PFSK-1 (cell line): ENCODE data around the gene GOLGA6L7.

Experiments
- FOXP2 ChIP-seq: optimal IDR thresholded peaks from 2 replicates; pipeline ENCODE3; 2011; ENCODE audit warnings: borderline replicate concordance, control low read depth, inconsistent platforms; ENCODE audit not compliant: insufficient read depth; ENCODE audit errors: extremely low read length, extremely low read depth
- POLR2AphosphoS5 ChIP-seq: IDR thresholded peaks from 2 replicates; pipeline ENCODE4 v1.6.1; 2012; ENCODE audit warnings: low read depth, mild to moderate bottlenecking, control low read depth, low read length, moderate library complexity
- SIN3A ChIP-seq: IDR thresholded peaks from 2 replicates; pipeline ENCODE4 v1.6.1; 2012; ENCODE audit warnings: mild to moderate bottlenecking, low read length, moderate library complexity, borderline replicate concordance; ENCODE audit not compliant: insufficient read depth
- TAF1 ChIP-seq: IDR thresholded peaks from 2 replicates; pipeline ENCODE4 v1.6.1; 2012; ENCODE audit warnings: low read length, control low read depth, borderline replicate concordance; ENCODE audit not compliant: insufficient read depth
- TF ChIP-seq, protein P1 (sequence below), 2 experiments: IDR thresholded peaks; 2 replicates each; pipeline versions ENCODE4 v1.6.1 to v1.8.0; 2011 to 2012; ENCODE audit warnings: low read depth in 2 of 2, low read length in 2 of 2, control low read depth in 1 of 2, inconsistent platforms in 1 of 2, mild to moderate bottlenecking in 1 of 2, moderate library complexity in 1 of 2; ENCODE audit not compliant: insufficient read depth in 1 of 2

The GOLGA6L7 gene

DNA sequence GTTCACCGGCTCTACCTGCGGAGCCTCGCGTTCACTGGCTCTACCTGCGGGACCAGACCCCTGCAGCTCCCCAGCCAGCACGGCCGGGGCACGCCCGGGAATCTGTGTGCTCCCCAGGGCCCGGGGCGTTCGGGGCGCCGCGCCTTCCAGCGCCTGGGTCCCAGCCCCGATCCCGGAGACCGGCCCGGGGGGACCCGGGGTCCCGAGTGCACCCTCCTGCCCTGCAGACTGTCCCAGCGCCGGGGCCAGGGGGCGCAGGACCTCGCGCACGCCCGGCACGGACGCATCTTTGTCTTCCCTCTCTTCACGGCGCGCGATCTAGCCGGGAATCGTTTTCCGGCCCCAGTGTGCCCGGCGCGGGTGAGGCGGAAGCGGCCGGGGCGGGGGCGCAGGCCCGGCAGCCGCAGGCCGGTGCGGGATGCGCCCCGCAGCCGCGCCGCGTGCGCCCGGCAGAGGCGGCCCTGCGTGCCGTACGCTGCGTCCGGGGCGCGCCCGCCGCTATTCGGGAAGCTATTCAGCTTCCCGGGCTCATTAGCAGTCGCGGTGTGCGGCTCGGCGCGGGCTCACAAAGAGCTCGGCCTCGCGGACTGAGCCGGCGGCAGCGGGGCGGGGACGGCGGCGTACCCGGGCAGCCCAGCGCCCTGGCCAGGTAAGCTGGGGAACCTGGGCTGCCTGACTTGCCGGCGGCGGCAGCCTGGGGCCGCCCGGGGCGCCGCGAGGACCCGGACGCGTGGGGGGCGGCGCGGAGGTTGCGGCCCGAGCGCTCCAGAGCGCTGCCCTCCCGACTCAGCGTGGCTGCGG lies 37.4 kb upstream of the GOLGA6L7 start, which contains the start of gene APBA2:
Gene APBA2, plus strand, starts transcription at position 345 of the 801 bp plus-strand sequence. CDS start 167,911 bp downstream, outside the sequence.
- no peak for TF ChIP-seq TAF1
- no peak for TF ChIP-seq SIN3A
- TF ChIP-seq, protein P1, sequence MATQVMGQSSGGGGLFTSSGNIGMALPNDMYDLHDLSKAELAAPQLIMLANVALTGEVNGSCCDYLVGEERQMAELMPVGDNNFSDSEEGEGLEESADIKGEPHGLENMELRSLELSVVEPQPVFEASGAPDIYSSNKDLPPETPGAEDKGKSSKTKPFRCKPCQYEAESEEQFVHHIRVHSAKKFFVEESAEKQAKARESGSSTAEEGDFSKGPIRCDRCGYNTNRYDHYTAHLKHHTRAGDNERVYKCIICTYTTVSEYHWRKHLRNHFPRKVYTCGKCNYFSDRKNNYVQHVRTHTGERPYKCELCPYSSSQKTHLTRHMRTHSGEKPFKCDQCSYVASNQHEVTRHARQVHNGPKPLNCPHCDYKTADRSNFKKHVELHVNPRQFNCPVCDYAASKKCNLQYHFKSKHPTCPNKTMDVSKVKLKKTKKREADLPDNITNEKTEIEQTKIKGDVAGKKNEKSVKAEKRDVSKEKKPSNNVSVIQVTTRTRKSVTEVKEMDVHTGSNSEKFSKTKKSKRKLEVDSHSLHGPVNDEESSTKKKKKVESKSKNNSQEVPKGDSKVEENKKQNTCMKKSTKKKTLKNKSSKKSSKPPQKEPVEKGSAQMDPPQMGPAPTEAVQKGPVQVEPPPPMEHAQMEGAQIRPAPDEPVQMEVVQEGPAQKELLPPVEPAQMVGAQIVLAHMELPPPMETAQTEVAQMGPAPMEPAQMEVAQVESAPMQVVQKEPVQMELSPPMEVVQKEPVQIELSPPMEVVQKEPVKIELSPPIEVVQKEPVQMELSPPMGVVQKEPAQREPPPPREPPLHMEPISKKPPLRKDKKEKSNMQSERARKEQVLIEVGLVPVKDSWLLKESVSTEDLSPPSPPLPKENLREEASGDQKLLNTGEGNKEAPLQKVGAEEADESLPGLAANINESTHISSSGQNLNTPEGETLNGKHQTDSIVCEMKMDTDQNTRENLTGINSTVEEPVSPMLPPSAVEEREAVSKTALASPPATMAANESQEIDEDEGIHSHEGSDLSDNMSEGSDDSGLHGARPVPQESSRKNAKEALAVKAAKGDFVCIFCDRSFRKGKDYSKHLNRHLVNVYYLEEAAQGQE (IDR thresholded peaks at IDR 0.05; ENCODE audit: insufficient read depth in 1 of 2, low read depth in 2 of 2, low read length in 2 of 2): no peak
- TF ChIP-seq FOXP2: no peak
- no peak for TF ChIP-seq POLR2AphosphoS5

DNA sequence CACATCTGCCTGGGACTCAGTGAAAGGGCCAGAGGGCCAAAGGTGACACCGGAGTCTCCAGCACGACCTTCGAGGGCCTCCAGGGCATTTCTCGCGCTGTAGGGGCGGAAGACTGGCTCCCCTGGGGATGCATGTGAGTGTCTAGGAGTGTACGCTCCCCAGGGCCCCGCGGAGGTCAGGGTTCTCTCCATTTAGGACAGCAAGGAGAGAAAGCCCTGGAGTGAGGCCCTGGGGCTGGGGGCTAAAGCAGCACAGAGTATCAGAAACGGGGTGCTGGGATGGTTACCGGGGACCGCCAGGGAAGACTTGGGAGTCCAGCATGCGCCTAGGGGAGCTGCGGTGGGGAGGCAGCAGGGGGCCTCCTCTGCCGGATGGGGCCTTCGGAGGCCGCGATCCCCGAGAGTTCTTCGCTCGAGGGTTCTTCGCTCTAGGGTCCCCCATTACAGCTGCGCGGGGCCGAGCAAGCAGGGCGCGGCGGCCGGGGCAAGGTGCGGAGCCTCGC lies 36.7 kb upstream of the GOLGA6L7 start:
- TF ChIP-seq SIN3A (no peak), FOXP2 (no peak), POLR2AphosphoS5 (no peak), TAF1 (no peak)

DNA sequence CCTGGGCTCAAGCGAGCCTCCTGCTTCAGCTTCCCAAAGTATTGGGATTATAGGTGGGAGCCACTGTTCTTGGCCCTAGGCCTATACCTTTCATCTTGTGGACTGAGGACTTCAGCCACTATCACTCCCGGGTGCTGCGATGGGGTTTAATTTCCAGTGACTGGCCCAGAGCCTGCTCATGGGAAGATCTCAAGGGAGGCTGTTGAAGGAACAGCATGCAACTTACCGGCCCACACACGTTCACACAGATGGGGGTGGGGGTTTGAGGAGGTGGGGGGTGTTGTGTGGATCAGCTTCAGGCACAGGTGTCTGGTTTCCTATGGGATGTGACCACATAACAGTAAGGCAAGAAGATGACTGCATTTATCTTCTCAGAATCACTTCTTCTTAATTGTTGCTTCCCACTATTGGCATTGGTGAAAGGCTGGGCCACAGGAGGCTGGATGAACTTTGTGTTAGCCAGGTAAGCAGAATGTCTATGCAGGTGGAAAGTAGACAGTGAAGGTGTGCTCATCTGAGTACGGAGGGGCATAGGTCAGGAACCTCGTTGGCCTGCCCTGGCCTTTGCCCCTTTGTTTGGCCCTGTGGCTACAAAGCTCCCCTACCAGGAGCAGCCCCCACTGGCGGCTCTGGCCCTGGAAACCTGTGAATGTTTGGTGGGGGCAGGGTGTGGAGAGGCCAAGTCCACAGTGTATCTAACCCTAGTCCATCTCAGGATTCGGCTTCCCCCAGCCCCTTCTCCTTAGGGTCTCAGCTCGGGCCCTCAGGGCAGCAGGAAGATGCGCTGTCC lies 35.9 kb upstream of the GOLGA6L7 start:
- TF ChIP-seq, protein P1 (IDR thresholded peaks at IDR 0.05; ENCODE audit: insufficient read depth in 1 of 2, low read depth in 2 of 2, low read length in 2 of 2): no peak
- TF ChIP-seq SIN3A (no peak), POLR2AphosphoS5 (no peak), TAF1 (no peak), FOXP2 (no peak)

DNA sequence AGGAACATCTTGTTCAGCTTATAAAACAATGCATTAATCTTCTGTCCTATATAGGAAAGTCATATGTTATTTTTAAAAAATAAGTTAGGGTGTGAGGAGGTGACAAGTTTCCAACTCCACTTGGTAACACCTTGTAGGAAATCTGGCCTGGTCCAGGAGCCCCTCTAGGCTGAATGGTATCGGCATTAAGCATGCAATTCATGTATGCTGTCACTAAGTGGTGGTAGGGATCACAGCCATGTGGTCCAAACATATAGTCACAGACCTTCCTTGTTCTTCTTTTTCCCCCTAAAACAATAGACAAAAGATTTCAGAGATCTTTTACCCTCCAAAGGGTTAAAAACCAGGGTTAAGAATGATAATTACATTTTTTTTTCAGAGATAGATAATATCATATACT lies 33.2 kb upstream of the GOLGA6L7 start:
- TF ChIP-seq, protein P1 (IDR thresholded peaks at IDR 0.05; ENCODE audit: insufficient read depth in 1 of 2, low read depth in 2 of 2, low read length in 2 of 2): no peak
- no peak for TF ChIP-seq TAF1

DNA sequence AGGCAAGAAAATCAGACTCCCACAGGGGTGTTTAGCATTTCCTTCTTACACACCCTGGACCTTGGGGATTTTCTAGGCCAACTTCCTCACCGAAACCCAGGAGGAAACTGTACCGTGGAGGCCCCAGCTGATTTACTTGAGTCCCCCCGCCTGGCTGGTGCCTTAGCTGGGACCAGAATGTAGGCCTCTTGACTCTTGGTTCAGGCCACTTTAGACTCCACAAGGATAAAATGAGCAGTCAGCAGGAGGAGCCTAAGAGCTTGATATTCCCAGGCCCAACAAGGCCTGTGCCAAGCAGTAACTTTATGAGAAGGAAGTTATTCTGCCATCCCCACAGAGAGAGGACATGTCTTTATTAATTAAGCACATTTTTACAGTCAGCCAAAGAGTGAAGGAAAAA lies 32.7 kb upstream of the GOLGA6L7 start:
- TF ChIP-seq, protein P1 (IDR thresholded peaks at IDR 0.05; ENCODE audit: insufficient read depth in 1 of 2, low read depth in 2 of 2, low read length in 2 of 2): no peak
- no peak for TF ChIP-seq TAF1
